ENCODE data around the gene DPAGT1.

DPAGT1 gene

GRCh38 chr11:119114351-119114750, 12.7 kb upstream of the DPAGT1 start:
- H3K27ac ChIP-seq = no peak overlapping the region
- no peak for TF ChIP-seq CTCF (conservative IDR thresholded peaks at IDR 0.05)
- TF ChIP-seq ZFX (IDR thresholded peaks at IDR 0.05) = no peak

DNA sequence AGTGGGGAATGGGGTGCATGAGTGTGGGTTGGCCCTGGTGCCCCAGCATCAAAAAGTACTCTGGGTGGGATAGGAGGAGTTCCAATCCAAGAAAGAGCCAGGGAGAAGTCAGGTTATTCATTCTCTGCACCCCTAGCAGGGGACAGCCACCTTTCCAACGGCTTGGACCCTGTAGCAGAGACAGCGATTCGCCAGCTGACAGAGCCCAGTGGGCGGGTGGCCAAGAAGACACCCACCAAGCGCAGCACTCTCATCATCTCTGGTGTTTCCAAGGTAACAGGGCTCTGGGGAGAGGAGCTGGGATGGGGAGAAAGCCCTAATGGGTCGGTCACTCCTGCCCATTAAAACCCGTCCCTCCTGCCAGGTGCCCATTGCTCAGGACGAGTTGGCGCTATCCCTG, 12.1 kb upstream of the DPAGT1 start:
- H3K27ac ChIP-seq = no peak overlapping the region
- TF ChIP-seq CTCF (conservative IDR thresholded peaks at IDR 0.05) (no peak), ZFX (IDR thresholded peaks at IDR 0.05) (no peak)

DNA sequence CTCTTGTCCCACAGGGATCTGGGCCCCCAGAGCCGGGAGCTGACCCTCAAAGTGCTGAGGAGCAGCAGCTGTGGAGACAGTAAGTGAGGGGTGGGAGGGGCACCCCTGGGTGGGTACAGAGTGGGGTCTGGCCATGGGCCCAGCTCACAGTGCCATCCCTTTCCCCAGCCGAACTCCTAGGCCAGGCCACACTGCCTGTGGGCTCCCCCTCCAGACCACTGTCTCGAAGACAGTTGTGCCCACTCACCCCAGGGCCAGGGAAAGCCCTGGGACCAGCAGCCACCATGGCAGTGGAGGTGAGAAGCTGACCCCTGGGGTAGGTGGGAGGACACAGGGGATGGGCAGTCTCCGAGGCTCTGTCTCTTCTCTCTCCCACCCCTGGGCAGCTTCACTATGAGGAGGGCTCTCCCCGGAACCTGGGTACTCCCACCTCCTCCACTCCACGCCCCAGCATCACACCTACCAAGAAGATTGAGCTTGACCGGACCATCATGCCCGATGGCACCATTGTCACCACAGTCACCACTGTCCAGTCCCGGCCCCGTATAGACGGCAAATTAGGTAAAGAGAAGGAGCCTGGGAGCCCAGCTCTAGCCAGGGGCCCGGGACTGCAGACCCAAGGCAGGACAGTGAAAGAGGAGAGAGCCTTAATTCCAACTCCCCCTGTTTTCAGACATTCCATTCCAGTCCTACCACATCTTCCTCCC, 10.8 kb upstream of the DPAGT1 start:
- H3K27ac ChIP-seq = no peak overlapping the region
- TF ChIP-seq CTCF (conservative IDR thresholded peaks at IDR 0.05) (no peak), ZFX (IDR thresholded peaks at IDR 0.05) (no peak)

DNA sequence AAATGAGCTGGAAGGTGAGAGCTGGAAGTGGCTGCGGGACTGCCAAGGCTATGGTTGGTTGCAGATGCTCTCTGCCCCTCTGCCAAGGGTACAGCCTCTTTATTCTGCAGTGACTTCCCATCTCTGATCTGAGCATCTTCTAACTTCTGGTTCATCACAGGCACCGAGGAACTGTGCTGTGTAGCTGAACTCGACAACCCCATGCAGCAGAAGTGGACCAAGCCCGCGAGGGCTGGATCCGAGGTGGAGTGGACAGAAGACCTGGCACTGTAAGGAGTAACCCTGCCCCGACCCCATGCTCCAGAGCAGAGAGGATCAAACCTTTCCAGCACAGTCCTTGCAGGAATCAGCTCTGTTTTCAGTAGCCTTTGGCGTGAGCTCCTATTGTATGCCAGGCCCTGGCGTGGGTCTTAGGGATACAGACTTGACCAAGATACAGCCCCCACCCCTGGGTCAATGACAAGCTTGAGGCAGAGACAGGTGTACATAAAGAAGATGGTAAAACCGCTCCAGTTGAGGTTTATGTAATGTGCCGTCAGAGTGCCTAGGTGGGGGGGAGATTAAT, 9.8 kb upstream of the DPAGT1 start:
- H3K27ac ChIP-seq = no peak overlapping the region
- TF ChIP-seq ZFX (IDR thresholded peaks at IDR 0.05) = no peak
- no peak for TF ChIP-seq CTCF (conservative IDR thresholded peaks at IDR 0.05)

DNA sequence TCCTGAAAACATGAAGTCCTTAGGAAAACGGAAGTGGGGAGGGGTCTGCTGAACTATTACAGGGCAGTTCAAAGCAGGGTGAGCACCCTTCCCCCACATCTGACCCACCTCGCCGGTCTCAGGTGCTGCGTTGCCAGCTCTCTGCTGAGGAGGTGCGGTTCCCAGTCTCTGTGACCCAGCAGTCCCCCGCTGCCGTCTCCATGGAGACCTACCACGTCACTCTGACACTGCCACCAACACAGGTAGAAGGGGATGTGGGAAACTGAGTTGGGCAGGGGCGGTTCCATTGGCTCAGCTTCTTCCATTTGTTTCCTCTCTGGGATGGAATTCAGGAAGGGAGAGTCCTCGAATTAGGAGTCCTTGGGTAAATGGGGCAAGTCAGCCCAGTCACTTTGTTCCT, 8.8 kb upstream of the DPAGT1 start:
- no peak for TF ChIP-seq ZFX (IDR thresholded peaks at IDR 0.05)
- TF ChIP-seq CTCF (conservative IDR thresholded peaks at IDR 0.05) = no peak
- no peak overlapping the region for H3K27ac ChIP-seq

DNA sequence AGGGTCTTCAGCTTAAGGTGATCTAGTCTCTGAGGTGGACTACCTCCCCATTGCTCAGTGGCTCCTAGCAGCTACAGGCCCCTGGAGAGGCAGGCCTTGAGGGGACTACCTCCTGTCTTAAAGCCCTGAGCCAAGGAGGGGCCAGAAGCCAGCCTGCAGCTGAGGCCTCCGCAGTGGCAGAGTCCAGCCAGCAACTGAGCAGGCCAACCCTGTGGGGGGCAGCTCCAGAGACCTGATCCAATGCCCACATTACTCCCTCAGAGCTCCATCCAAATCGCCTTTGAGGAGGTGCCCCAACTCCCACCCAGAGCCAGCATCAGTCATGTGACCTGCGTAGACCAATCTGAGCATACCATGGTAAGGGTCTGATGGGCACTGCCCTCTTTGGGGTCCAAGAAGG, 8.2 kb upstream of the DPAGT1 start:
- TF ChIP-seq ZFX (IDR thresholded peaks at IDR 0.05) (no peak), CTCF (conservative IDR thresholded peaks at IDR 0.05) (no peak)

GRCh38 chr11:119108857-119109221, 7.2 kb upstream of the DPAGT1 start:
- no peak for TF ChIP-seq CTCF (conservative IDR thresholded peaks at IDR 0.05)
- no peak for TF ChIP-seq ZFX (IDR thresholded peaks at IDR 0.05)
- H3K27ac ChIP-seq = peak overlapping the region; percentile 90; the same call in 1 of the 2 replicates

More for the DNA sequence above, 8.2 kb upstream of the DPAGT1 start:
- H3K27ac ChIP-seq = no peak overlapping the region
